HG03521 (cell line): ENCODE measurements around the gene TCF4.

Experiments
- ATAC-seq: cut with Tn5 transposase; IDR thresholded peaks from one replicate; pipeline ENCODE4 v1.9.1; 2021; ENCODE audit warnings: mild to moderate bottlenecking, moderate library complexity; ENCODE audit not compliant: unreplicated experiment

TCF4 gene

DNA sequence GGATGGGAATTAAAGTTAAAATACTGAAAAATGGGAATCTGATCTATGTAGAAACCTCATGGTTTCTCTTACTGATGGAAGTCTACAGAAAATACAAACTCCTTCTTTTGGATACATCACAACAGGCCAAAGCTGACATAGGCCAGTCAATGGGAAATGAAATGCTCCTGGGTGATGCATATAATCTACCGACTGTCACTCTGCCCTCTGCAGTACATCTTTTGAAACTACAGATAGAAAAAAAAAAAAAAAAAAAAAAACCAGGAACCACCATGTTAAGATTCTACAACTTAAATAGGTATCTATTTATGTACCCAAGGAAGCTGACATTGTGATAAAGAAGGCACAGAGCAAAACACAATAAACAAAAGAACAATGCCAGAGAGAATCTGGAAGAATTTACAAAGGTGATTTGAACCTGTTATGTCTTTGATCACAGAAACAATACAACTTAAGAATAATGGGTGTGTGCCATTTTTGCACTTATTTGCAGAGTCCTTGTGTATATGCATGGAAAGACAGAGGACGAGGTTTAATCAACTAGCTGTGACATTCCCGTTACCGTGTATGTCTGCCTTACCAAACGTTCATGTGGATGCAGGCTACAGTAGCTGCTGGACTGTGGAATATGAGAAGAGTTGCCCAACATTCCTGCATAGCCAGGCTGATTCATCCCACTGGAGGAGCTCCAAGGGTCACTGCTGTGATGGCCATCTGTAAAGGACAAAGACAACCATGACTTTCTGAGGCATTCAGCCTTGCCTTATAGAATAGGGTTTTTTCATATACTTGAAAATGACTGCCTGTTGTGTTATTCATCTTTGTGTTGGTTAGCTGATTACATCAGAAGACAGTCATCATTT is 312.7 kb downstream of the TCF4 start:
- no peak for ATAC-seq

DNA sequence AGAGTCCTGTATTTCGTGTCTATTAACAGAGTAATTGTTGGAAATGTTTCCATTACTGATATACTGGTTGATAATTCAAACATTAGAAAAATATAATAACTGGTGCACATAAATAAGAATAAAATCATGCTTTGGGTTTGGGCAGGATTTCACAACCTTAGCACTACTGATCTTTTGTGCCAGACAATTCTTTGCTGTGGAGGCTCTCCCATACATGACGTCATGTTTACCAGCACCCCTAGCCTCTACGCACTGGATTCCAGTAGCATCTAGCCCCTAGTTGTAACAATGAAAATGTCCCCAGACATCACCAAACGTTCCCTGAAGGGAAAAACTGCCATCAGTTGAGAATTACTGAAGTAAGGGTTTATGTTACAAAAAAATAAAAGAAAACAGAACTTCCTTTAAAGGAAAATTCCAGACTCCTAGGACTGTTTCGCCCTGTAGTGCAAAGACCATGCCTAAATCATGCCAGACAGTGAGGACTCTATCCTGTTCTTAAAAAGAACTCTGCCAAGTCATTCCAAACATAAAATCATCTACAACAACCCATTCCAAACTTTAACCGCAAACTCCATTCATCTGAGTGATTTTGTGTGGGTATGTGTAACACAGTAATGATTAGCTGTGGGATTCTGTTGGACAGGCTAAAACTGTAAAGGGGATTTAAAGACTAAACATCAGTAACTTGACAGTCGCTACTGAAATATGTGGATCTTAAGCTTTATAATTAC is 315.3 kb downstream of the TCF4 start:
- no peak for ATAC-seq

DNA sequence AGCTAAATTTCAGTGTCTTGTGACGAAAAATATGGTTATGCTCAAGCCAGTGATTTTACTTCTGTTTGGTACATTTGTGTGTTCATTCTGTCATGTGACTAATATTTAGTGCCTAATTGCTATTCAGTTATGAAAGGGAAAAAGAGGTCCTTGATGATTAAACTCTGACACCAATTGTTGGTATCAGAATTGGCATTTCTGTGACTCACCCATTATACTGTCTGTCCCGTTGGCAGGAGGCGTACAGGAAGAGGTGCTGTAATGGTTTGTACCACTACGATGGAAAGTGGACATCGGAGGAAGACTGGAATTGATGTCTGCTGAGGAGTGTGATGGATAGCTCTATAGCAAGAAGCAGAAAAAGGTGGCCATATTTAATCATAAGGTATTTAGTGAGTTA is 318.4 kb downstream of the TCF4 start:
- ATAC-seq: no peak

DNA sequence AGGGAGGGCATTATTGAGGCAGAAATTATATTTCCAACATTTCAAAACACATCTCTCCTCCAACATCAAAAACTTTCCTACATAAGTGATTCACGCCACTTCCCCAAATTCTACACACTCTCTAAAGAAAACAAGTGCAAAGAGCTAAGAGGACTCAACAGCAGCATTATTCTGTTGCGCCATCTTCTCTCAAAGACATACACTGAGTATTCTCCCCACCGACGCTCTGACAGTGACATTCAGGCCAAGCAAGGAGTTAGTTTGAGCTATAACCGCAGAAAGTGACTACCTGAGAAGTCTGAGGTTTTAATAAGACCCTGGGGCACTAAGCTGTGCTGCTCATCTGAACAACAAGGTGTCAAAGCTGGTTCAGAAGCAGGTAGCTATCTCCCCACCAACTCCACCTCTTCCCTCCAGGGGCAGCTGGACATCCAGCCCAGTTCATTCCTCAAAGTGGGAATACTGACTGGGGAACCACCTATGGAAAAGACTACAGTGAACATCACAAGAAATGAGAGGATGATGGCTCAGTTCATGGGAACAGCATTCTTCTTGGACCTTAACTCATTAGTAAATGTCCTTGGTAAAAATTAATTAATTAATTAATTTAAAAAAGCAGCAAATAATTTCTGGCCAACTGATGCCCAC is 319.2 kb downstream of the TCF4 start:
- peak; percentile 50 for ATAC-seq

DNA sequence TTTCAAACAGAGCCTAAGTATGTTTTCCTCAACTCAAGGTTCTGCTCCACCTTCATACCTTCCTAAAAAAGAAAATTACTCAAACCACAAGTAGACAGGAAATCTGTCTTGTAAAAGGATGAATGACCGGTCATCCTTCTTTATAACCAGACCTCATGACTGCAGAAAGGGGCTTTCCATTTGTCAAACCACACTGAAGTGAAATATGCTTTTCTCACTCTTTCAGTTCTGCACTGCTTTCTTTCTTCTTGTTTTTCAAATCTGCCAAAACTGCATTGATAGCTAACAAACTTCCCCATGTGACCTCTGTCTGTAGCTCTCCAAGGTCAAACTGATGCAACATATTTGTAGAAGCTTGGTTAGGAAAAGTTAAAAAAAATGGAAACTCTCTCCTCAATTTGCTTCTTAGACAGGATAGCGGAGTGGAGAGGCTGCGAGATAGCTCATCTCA is 319.8 kb downstream of the TCF4 start:
- peak; percentile 71 for ATAC-seq

DNA sequence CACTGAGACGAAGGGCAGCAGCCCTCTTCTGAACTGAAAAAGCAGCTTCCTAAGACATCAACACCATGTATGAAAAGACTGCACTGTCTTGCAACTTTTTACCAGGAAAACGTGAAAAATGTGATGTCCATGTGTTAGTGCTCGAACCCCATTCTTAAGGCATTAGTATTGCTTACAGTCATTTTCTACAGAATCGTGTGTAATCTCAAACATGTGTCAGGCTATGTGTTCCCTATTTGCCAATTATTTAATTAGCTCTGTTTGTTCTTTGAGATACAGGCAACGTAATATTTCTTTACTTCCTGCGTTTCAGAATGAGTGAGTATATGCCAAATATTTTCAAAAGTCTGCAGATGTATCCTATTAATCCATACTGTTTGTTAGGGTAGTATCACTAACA is 321.0 kb downstream of the TCF4 start:
- no peak for ATAC-seq

DNA sequence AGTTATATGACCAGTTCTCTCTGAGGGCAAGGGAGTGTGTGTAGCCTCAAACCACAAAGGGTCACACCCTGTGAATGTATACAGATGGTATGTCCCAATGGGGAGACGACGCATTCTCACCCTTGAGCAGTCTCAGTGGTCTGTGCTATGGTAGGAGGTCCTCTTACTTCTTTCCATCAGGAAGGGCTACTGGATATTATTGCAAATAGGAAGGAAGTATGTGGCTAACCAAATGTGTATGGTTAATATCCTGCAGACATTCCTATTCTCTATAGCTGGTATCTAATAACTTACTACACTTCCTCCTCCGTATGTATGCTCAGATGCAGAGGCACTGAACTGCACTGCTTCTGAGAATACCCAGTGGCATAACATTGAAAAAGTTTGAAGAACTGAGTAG is 322.0 kb downstream of the TCF4 start:
- ATAC-seq: peak; percentile 34

DNA sequence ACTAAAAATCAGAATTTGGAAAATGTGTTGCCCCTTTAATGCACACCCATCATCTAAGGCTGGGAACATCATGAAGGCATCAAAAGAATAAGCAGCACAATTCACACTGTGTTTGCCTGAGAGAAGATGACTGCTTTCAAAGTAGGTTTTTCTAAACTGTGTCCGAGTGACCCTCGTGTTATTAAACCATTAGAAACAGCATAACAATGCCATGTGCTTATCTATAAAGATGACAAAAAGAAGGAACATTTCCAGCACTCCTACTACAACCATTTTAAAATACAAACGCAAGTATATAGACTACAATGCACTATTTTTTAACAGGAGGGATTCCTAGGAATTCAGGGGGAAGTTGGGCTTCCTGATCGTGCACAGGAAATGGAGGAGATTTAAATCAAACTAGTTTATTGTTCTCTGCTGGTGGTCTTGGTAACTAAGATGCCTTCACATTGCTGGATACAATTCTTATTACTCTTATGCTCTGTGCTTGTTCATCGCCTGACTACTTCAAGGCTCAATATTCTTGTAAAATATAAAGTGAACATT is 322.8 kb downstream of the TCF4 start:
- no peak for ATAC-seq

DNA sequence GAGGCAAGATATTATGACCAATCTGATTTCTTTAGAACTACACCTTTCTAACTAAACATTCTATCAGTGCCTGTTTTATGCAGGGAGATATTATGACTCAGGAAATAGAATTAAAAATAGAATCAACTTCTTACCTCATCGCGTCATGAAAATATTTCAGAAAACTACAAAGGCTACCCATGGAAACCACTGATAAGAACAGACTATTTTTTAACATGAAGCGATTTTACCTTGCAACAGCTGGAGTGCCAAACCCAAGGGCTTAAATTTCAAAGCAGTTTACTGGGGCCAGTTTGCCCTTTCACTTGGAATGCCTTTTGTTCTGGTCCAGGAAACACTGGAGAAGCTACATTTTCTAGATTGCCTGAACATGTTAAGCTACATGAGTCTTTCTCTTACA is 323.9 kb downstream of the TCF4 start:
- no peak for ATAC-seq

DNA sequence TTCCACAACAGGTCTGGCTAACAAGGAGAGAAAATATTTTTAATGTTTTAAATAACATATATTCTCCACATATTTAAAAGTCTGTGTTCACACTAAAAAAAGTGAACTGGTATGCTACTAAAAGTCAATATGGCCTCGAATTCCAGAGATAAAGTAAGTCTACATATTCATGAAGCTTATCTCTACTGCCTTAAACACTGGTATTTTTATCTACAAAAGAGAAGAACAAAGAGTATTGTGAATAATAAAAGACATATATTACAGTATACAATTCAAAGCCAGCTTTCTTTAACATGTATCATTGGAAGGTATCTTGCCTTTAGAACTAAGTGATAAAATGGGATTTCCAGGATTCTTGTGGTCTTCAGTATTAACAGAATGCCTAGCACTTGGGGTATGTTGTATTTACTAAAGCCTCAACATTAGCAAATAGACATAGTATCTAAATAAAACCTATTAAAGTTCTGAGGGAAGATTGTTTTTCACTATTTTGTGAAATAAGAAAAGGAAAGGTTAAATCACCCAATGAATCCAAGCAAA is 325.9 kb downstream of the TCF4 start:
- no peak for ATAC-seq

DNA sequence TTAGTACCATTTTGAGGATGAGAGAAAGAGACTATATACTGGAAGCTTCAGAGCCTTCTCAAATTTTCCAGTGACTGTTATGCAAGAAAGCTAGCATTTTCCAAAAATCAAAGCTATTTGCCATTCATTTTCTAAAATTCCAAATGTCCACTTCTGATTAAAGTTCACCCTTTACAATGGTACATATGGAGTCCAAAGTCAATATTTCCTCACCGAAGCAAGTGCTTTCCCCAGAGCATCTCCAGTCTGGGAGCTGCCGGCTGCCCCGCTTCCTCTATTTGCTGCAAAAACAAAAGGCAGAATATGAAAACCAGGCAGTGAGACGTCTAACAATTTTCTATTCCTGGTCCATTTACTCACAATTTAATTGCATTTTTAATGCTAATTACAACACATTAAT is 326.7 kb downstream of the TCF4 start:
- ATAC-seq: no peak

DNA sequence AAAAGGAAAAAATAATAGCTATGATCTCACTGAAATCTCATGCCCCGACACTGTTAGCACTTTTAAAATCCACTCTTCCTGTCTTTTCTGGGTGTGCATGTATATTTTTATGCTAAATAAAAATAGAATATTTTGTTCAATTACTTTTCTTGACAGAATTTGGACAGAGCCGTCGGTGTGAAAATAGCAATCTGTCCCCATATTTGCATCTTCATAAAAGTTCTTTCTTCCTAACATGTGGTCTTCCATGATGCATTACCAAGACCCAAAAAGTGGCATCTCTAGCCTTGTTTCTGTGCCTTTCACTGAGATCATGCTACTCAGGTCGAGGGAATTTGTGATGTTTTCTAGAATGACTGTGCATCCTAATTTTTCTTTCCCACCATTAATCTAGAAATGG is 329.9 kb downstream of the TCF4 start:
- no peak for ATAC-seq

DNA sequence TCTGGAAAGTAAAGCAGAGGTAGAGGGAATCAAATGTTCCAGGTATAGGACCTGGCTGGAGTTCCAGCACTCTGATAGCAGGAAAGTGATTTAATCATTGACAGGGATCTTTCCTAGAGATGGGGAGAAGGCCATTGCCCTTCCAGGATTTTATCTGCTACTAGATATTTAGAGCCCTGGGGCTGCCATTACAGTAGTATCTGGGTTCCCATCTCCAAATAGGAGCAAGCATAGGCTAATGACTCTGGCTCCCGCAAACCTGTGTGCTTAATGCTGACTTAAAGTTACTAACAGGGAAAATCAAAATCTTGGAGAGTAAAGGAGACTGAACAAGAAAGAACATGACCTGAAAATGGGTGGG is 331.1 kb downstream of the TCF4 start:
- ATAC-seq: no peak

DNA sequence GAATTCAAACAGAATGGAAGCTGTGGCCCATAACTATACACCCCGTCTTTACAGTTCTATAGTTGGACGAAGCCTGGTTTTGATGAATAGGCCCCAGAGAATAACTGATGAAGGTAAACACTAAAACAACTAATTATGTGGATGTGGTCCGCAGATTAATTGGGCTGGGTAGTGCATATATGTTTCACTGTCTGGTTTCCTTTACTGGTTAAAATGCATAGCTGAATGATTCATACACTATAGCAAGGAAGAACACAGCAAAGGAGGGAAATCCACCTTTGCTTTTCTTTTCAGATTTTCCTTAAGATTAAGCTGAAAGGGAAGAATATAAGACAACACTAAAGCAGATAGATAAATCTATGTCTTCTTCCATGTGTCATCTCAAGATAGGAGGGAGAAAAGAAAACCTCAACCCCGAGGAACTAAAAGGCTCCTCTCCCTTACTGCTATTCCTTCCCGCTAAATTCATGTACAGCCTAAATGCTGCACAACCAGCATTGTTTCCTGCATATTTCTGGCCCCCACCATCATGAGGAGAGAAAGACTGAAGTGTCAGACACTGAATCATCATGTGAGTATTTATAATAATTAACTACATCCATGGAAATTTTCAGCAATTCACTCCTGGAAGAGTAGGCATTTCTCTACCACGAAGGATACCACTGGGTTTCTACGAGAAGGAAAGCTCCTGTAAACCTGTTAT is 331.6 kb downstream of the TCF4 start:
- ATAC-seq: no peak

DNA sequence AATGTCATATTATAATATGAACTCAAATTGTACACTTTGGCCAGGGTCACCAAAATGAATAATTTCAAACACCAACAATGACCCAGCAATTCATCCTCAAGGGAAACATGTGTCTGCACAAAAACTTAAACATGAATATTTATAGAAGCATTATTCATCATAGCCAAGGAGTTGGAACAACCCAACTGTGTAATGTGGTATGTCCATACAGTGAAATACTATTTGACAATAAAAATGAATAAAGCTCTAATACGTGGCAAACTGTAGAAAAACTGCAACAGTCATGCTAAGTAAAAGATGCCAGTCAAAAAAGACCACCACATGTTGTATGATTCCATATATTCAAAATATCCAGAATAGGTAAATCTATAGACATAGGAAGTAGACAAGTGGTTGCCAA is 334.2 kb downstream of the TCF4 start:
- no peak for ATAC-seq

DNA sequence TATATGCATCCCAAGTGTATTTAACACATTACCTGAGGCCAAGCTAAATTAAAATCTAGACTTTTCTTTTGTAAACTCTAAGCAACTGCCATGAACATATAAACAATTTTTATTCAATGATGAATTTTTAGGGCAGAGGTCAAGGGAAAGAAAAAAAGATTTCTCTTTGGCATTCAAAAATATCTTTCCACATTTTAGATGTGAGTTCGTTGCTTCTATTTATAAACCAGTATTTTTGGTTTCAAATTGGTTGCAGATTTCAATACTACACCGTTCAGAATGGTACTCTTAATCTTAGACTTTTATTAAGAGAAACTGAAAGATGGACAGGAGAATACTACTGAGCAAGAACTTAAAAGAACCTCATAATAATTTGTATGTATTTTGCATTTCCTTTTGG is 335.1 kb downstream of the TCF4 start:
- peak; percentile 30 for ATAC-seq

DNA sequence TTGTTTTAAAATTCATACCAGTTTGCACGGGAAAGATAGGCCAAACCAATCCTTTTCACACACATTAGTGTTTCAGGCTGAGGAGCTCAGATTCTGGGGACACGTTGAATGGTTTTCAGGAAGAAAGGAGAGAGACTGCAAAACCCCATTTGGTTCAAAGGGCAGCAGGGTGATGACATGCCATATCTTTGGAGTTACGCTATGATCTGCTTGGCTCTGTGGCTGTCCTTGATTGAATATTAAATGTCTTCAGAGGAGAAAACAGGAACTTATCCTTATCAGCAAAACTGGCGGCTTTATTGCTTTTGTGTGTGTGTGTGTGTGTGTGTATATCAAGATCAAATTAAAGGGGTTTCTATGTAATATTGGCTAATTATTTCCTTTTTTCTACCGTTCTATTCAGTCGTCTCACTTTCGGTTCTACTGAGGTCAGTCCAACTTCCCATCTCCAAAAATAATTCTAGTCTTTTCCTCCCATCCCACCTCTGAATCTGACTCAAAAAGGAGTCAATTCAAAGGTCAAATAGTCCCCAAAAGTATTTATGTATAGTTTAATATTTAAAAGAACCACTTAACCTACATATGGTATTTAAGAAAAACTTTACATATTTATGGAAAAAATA is 335.8 kb downstream of the TCF4 start:
- ATAC-seq: no peak

DNA sequence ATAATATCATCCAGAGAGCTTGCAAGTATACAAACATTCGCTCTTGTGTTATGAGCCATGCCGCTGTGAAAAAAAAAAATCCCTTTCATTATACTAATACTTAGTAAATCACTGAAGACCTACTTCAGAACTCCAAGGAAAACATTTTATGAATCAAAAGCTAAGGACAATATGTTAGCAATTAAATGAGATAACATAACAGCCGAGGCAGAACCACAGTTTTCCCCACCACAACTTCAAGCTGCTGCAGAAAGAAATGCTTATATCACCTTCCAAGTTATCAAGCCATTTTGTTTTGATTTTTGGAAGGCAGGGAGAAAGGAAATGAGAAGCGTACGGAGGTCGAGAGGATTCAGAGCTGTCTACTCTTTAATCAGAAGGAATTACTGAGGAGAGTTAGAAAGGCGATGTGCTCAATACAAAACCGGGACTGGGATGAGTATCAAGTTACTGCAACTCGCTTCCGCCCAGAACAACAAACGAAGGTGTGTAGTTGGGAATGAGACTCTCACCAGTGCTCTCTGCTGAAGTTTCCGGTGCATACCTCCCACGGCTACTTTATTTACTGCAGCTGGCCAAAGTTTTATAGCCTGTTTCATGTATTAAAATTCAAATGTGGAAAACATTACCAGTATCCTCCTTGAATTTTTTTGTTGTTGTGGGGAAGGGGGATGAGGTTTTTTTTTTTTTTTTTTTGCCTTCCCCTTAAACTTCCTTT is 336.6 kb downstream of the TCF4 start:
- ATAC-seq: no peak

DNA sequence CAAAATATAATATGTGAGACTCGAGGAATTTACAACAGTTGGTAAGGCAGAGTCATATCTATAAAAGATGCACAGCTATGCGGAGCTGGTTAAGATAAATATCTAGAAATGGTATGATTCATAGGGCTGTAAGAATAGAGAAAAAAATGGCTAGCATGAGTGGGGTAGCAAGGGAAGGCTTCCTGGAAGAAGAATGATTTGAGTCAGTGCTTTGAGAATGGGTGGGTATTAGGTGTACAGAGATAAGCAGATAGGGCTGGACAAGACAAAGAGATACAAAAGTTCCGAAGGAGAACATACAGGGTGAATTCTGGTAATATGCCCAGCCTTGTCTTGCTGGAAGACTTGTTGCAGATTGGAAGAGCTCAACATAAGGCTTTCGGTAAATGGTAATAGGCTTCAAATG is 337.2 kb downstream of the TCF4 start:
- ATAC-seq: peak; percentile 27

DNA sequence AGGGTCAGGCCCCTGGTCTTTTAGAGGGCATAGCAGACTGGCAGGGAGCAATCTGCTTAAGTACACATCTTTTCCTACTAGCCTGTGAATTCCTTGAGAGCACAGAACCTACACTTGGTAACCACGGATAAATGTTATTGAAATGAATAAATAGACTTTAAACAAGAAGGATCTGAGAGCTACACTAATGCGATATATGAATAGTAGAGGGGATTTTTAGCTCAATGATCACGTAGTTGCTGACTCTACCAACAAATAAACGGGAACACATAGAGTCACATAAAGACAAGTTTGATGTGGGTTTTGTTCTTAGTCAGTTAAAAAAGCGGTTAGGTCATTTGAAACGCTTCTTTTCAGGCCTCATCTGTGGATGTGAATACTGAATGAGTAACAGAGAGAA is 338.4 kb downstream of the TCF4 start:
- ATAC-seq: no peak
